Measurements from ENCODE around the gene ZBTB45. TPM values are rescaled to one million over a fixed set of nuclear protein-coding genes. Genes with fewer than 3 reads are reported as not detected.
A peak's percentile ranks its signal among the peaks of the same experiment; 100 is the strongest.

Gene ZBTB45
- total and polyA plus RNA-seq, 10 of the 15 experiments (the other 5 are each of a cell fraction or from before 2014, with no cell fraction given): 0.29 to 17.2 (median 4.2) TPM

- in situ Hi-C loops (cut with MboI) (no loop called here), intact Hi-C loops (cut with micrococcal nuclease; ENCODE audit: unreplicated experiment) (loop anchor here (5.0 kb wide), 2 partner anchors 61 to 141 kb away; partner anchors contain the start of genes ZNF584 and ZSCAN22)
- BruUV-seq (replicated peaks): no TSS peak
- Histone ChIP-seq H3K9ac (ENCODE audit: control insufficient read depth, insufficient read depth, low read length) (no peak overlapping the region), H3K9me3 (replicated peaks; ENCODE audit: control insufficient read depth, insufficient read depth, low read length) (no peaks in the 10 kb centered on the region), H4K20me1 (ENCODE audit: control insufficient read depth, insufficient read depth) (no peaks in the 10 kb centered on the region), H3K4me2 (ENCODE audit: control insufficient read depth, insufficient read depth) (peak overlapping the region; percentile 32; the same call in 1 of the 2 replicates), H2AFZ (ENCODE audit: control insufficient read depth, low read depth, low read length) (no peak overlapping the region), H3K4me3 (peak overlapping the region; percentile 61; the same call in 1 of the 2 replicates), H3K79me2 (ENCODE audit: control insufficient read depth, insufficient read depth, low read length) (peaks cover 17% of the 10 kb centered on the region), H3K4me1 (ENCODE audit: control insufficient read depth, insufficient read depth, low read length) (peaks cover 14% of the 10 kb centered on the region), H3K36me3 (ENCODE audit: control insufficient read depth in 2 of 2, insufficient read depth in 2 of 2, low read length in 1 of 2) (peaks cover 7% of the 10 kb centered on the region in 2 experiments), H3K27ac (ENCODE audit: control insufficient read depth, insufficient read depth) (no peak overlapping the region), H3K27me3 (replicated peaks in 1 of 2; ENCODE audit: control insufficient read depth in 2 of 2, insufficient read depth in 2 of 2, low read length in 1 of 2) (no peaks in the 10 kb centered on the region)
- TF ChIP-seq TCF7 (IDR thresholded peaks at IDR 0.05; ENCODE audit: borderline replicate concordance) (no peak), RBBP5 (conservative IDR thresholded peaks at IDR 0.05) (no peak), BCL3 (IDR thresholded peaks at IDR 0.05; ENCODE audit: borderline replicate concordance, insufficient read depth, low read depth, low read length, poor library complexity, severe bottlenecking) (no peak), SUPT20H (IDR thresholded peaks at IDR 0.05; ENCODE audit: borderline replicate concordance, control insufficient read depth, low read depth, low read length) (no peak), CBFB (IDR thresholded peaks at IDR 0.05; ENCODE audit: low read depth) (no peak), ZNF274 (IDR thresholded peaks at IDR 0.05; ENCODE audit: insufficient read depth, insufficient read length) (no peak), NKRF (conservative IDR thresholded peaks at IDR 0.05) (no peak), TAF1 (IDR thresholded peaks at IDR 0.05; ENCODE audit: borderline replicate concordance, low read depth, low read length) (no peak), TBL1XR1 (IDR thresholded peaks at IDR 0.05; ENCODE audit: low read depth, low read length) (no peak), MAX (IDR thresholded peaks at IDR 0.05; ENCODE audit: low read depth, low read length) (no peak), ZNF622 (IDR thresholded peaks at IDR 0.05) (no peak), SIN3A (IDR thresholded peaks at IDR 0.05; ENCODE audit: low read depth, low read length) (no peak), MTA2 (IDR thresholded peaks at IDR 0.05; ENCODE audit: low read depth) (no peak), ELK1 (IDR thresholded peaks at IDR 0.05; ENCODE audit: low read depth, low read length) (no peak), SKIL (IDR thresholded peaks at IDR 0.05; ENCODE audit: low read depth, poor library complexity, severe bottlenecking) (no peak)
- DNase-seq (ENCODE audit: low read depth, low spot score) (no peak), FAIRE-seq (no peak), ATAC-seq (no peak)
- ChIA-PET CTCF (no interaction called here), POLR2A (no interaction called here), RAD21 (ENCODE audit: unreplicated experiment) (no interaction called here), SMC1A (ENCODE audit: uncharacterized antibody, unreplicated experiment) (interaction anchor here (1.3 to 1.5 kb wide), 2 partner anchors 59 to 60 kb away, joined by 3 to 4 read pairs; partner anchors contain the start of gene ZNF584)
- WGBS (ENCODE audit: insufficient coverage, insufficient replicate concordance, low lambda C conversion rate, missing lambda C conversion rate): 38% methylated on average over 5 of the region's 5 CpGs
These were observed 51.3 kb downstream of the ZBTB45 start for GRCh38 chr19:58468216-58468839.

Measured in GM12878 (cell line).